ENCODE measurements around the gene FANCE. TPM values are rescaled to one million over a fixed set of nuclear protein-coding genes. Genes with fewer than 3 reads are reported as not detected.

FANCE gene
- polyA plus RNA-seq, 3 donors, result 1.8 to 3.0 (median 2.9) TPM

DNA sequence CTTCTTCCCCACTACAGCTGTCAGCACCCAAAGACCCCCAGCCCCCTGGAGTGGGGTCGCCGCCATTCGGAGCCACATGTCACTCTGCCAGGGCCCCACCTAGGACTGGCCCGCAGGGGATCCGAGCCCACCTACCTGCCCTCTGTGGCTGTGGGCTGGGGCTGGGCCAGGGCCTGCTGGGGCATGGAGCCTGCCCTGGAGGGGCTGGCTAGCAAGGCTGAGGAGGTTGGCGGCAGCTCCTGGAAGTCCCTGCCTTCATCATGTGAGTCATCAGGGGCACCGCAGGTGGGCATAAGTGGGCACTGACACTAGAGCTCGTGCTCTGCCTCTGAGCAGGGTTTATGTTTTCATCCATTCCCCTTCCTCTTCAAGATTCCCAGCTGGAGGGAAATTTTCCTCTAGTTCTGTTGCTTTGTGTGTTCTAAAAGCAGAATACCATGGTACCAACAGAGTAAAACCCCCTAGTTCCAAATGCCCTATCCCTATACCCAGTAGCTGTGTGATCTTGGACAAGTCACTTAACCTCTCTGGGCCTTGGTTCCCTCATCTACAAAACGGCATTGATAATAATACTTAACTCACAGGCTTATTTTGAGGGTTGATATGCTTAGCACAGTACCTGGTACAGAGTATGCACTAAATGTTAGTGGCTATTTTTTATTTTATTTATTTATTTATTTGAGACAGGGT is 8.7 kb upstream of the FANCE start:
- H3K4me1 ChIP-seq (ENCODE audit: control insufficient read depth in 1 of 2, insufficient read depth in 2 of 2, low read length in 2 of 2), result no peaks in the 10 kb centered on the region
- 100% methylated on average over 6 of the region's 9 CpGs for WGBS (ENCODE audit: insufficient coverage)
- no peaks in the 10 kb centered on the region for H3K79me2 ChIP-seq (ENCODE audit: insufficient read depth, low read length)
- DNase-seq, result no peak
- no peak overlapping the region for H3K4me2 ChIP-seq (replicated peaks; ENCODE audit: extremely low read depth, low read length, poor library complexity, severe bottlenecking)
- H3K9me3 ChIP-seq (replicated peaks in 1 of 2; ENCODE audit: control insufficient read depth in 1 of 2, insufficient read depth in 1 of 2, low read length in 2 of 2), result no peaks in the 10 kb centered on the region
- no peaks in the 10 kb centered on the region for H3K36me3 ChIP-seq (replicated peaks in 1 of 2; ENCODE audit: control insufficient read depth in 1 of 2, insufficient read depth in 2 of 2, low read length in 2 of 2)
- no peaks in the 10 kb centered on the region for H4K20me1 ChIP-seq (ENCODE audit: insufficient read depth, low read length)
- no peak overlapping the region for H3K9ac ChIP-seq (ENCODE audit: insufficient read depth, low read length, poor library complexity, severe bottlenecking)
- H3K4me1 Mint-ChIP-seq, result peaks cover 5% of the 10 kb centered on the region
- no peaks in the 10 kb centered on the region for H3K27me3 ChIP-seq (ENCODE audit: control insufficient read depth in 2 of 2, insufficient read depth in 2 of 2, low read length in 2 of 2)
- no peak overlapping the region for H2AFZ ChIP-seq (ENCODE audit: insufficient read depth, low read depth, low read length, poor library complexity, severe bottlenecking)
- TF ChIP-seq, protein P1, sequence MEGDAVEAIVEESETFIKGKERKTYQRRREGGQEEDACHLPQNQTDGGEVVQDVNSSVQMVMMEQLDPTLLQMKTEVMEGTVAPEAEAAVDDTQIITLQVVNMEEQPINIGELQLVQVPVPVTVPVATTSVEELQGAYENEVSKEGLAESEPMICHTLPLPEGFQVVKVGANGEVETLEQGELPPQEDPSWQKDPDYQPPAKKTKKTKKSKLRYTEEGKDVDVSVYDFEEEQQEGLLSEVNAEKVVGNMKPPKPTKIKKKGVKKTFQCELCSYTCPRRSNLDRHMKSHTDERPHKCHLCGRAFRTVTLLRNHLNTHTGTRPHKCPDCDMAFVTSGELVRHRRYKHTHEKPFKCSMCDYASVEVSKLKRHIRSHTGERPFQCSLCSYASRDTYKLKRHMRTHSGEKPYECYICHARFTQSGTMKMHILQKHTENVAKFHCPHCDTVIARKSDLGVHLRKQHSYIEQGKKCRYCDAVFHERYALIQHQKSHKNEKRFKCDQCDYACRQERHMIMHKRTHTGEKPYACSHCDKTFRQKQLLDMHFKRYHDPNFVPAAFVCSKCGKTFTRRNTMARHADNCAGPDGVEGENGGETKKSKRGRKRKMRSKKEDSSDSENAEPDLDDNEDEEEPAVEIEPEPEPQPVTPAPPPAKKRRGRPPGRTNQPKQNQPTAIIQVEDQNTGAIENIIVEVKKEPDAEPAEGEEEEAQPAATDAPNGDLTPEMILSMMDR (IDR thresholded peaks at IDR 0.05), result no peak
- H3K4me3 Mint-ChIP-seq, result no peak overlapping the region
- no peak overlapping the region for H3K4me3 ChIP-seq (replicated peaks in 1 of 3; ENCODE audit: low read depth in 2 of 3, low read length in 3 of 3)
- H3K27me3 Mint-ChIP-seq (ENCODE audit: low read depth in 3 of 3), result peaks cover 5 to 17% (median 15%) of the 10 kb centered on the region in 3 donors
- intact Hi-C loops (cut with micrococcal nuclease), result no loop called here
- H3K9me3 Mint-ChIP-seq, result no peaks in the 10 kb centered on the region
- no peak overlapping the region for H3K27ac ChIP-seq (ENCODE audit: low read depth in 1 of 2, low read length in 2 of 2)
- no peak overlapping the region for H3K27ac Mint-ChIP-seq
- no peaks in the 10 kb centered on the region for H3K36me3 Mint-ChIP-seq

DNA sequence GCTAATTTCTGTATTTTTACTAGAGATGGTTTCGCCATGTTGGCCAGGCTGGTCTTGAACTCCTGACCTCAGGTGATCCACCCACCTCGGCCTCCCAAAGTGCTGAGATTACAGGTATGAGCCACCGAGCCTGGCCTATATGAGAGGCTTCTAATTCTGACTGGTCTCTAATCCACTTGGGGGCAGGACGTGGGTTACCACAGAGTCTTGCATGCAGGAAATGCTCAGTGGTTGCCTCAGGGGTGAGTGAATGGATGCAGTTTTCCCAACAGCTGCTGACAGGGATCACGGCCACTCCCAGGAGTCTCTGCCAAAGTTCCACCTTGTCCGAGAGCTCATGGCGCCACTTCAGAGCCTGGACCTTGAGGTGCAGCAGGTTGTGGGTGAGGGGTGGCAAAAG is 6.4 kb upstream of the FANCE start:
- intact Hi-C loops (cut with micrococcal nuclease), result loop anchor here in 1 of 2 donors (5.0 kb wide), 1 partner anchor 148 kb away; the partner anchor contains the start of gene DEF6
- no peak overlapping the region for H3K27ac Mint-ChIP-seq
- no peak overlapping the region for H3K27ac ChIP-seq (ENCODE audit: low read depth in 1 of 2, low read length in 2 of 2)
- H3K9ac ChIP-seq (ENCODE audit: insufficient read depth, low read length, poor library complexity, severe bottlenecking), result no peak overlapping the region
- DNase-seq, result no peak
- H3K4me3 ChIP-seq (replicated peaks in 1 of 3; ENCODE audit: low read depth in 2 of 3, low read length in 3 of 3), result no peak overlapping the region
- H3K27me3 Mint-ChIP-seq (ENCODE audit: low read depth in 3 of 3), result peaks cover 6 to 24% (median 20%) of the 10 kb centered on the region in 3 donors
- H3K9me3 Mint-ChIP-seq, result peaks cover 0 to 2% (median 0%) of the 10 kb centered on the region in 7 donors
- no peaks in the 10 kb centered on the region for H3K36me3 Mint-ChIP-seq
- peaks cover 0 to 2% of the 10 kb centered on the region in 2 donors for H3K27me3 ChIP-seq (ENCODE audit: control insufficient read depth in 2 of 2, insufficient read depth in 2 of 2, low read length in 2 of 2)
- no peaks in the 10 kb centered on the region for H3K9me3 ChIP-seq (replicated peaks in 1 of 2; ENCODE audit: control insufficient read depth in 1 of 2, insufficient read depth in 1 of 2, low read length in 2 of 2)
- TF ChIP-seq, protein P1 (IDR thresholded peaks at IDR 0.05), result no peak
- no peaks in the 10 kb centered on the region for H3K79me2 ChIP-seq (ENCODE audit: insufficient read depth, low read length)
- H3K36me3 ChIP-seq (replicated peaks in 1 of 2; ENCODE audit: control insufficient read depth in 1 of 2, insufficient read depth in 2 of 2, low read length in 2 of 2), result no peaks in the 10 kb centered on the region
- no peak overlapping the region for H3K4me3 Mint-ChIP-seq
- H3K4me1 ChIP-seq (ENCODE audit: control insufficient read depth in 1 of 2, insufficient read depth in 2 of 2, low read length in 2 of 2), result no peaks in the 10 kb centered on the region
- no peaks in the 10 kb centered on the region for H4K20me1 ChIP-seq (ENCODE audit: insufficient read depth, low read length)
- H3K4me2 ChIP-seq (replicated peaks; ENCODE audit: extremely low read depth, low read length, poor library complexity, severe bottlenecking), result no peak overlapping the region
- H2AFZ ChIP-seq (ENCODE audit: insufficient read depth, low read depth, low read length, poor library complexity, severe bottlenecking), result no peak overlapping the region
- H3K4me1 Mint-ChIP-seq, result peaks cover 4% of the 10 kb centered on the region
- 56% methylated on average over 7 of the region's 7 CpGs for whole genome bisulfite sequencing (ENCODE audit: insufficient coverage)

All from CD14-positive monocyte (primary cell).